H1 (cell line): ENCODE results near the gene PRG2. TPM values are rescaled to one million over a fixed set of nuclear protein-coding genes. Genes with fewer than 3 reads are reported as not detected.

Experiments used
- CTCF ChIP-seq, 3 experiments: IDR thresholded peaks; 1 replicate in 2 of 3; 2 replicates in 1 of 3; pipeline versions ENCODE4 v1.5.1 to v1.6.1; 2011; ENCODE audit warnings: low read length in 3 of 3, mild to moderate bottlenecking in 3 of 3, inconsistent platforms in 2 of 3, low read depth in 1 of 3, moderate library complexity in 1 of 3; ENCODE audit not compliant: insufficient read depth in 1 of 3; ENCODE audit errors: control extremely low read depth in 1 of 3
- EZH2 ChIP-seq: fragments of 200-600 bp; sonication (generic); IDR thresholded peaks from 2 replicates; pipeline ENCODE4 v1.7.1; 2012; ENCODE audit warnings: low read depth, mild to moderate bottlenecking, moderate library complexity, low read length, inconsistent platforms; ENCODE audit not compliant: severe bottlenecking
- RXRA ChIP-seq: IDR thresholded peaks from 2 replicates; pipeline ENCODE4 v1.6.1; 2011; ENCODE audit warnings: low read depth, mild to moderate bottlenecking, low read length, moderate library complexity; ENCODE audit not compliant: insufficient read depth
- SP4 ChIP-seq: IDR thresholded peaks from 2 replicates; pipeline ENCODE4 v1.6.1; 2012; ENCODE audit warnings: low read length, inconsistent platforms
- TEAD4 ChIP-seq: IDR thresholded peaks from 2 replicates; pipeline ENCODE4 v1.6.1; 2012; ENCODE audit warnings: low read depth, low read length, inconsistent platforms, mixed read lengths
- YY1 ChIP-seq: IDR thresholded peaks from 2 replicates; pipeline ENCODE4 v1.6.1; 2011; ENCODE audit warnings: low read depth, mild to moderate bottlenecking, low read length
- ZNF274 ChIP-seq: IDR thresholded peaks from 2 replicates; pipeline ENCODE4 v1.7.0; 2012; ENCODE audit warnings: low read length, borderline replicate concordance; ENCODE audit errors: extremely low read depth
- polyA plus RNA-seq, 7 experiments: library from polyadenylated mRNA; depleted of rRNA in 3 of 7; stranded (reverse) in 5 of 7; unstranded in 2 of 7; fragments of >200 nt in 5 of 7; fragments of 200-250 nt in 2 of 7; gene quantifications; 1 replicate in 5 of 7; 2 replicates in 1 of 7; 4 replicates in 1 of 7; pipeline versions ENCODE4 v1.2.1 to v1.2.3, GENCODE V29; 2011 to 2013; ENCODE audit warnings: missing spikeins in 2 of 7, mixed read lengths in 2 of 7
- total RNA-seq: library from RNA; stranded (reverse); fragmentation: NEBNext Ultra II Directional; extraction: Animal tissue kit (Norgen Biotek cat#: 25700); gene quantifications from 2 replicates; pipeline ENCODE4 v1.2.1, GENCODE V29; 2021

The PRG2 gene
- total and polyA plus RNA-seq, 2 of the 8 experiments (the other 6 are each of a cell fraction or from before 2014, with no cell fraction given), result 0.32 TPM; not detected in 1

GRCh38 chr11:57402188-57403002 lies 11.9 kb upstream of the PRG2 start (continued):
- TF ChIP-seq TEAD4 (no peak), CTCF (IDR thresholded peaks at IDR 0.05; ENCODE audit: control extremely low read depth in 1 of 3, insufficient read depth in 1 of 3, low read depth in 1 of 3, low read length in 3 of 3) (no peak), SP4 (no peak), YY1 (no peak), EZH2 (no peak), RXRA (no peak), ZNF274 (no peak)
- TF ChIP-seq, all 59 proteins: peak for 0
